GM10847 (cell line): Measurements from ENCODE around the gene BAIAP2.

Experiments
- POLR2A ChIP-seq: IDR thresholded peaks from 2 replicates; pipeline ENCODE4 v1.6.1; 2011; ENCODE audit not compliant: insufficient read length; ENCODE audit errors: extremely low read depth

The BAIAP2 gene

GRCh38 chr17:81106716-81107115 is 71.8 kb downstream of the BAIAP2 start:
- no peak for TF ChIP-seq POLR2A

GRCh38 chr17:81108220-81108619 is 73.3 kb downstream of the BAIAP2 start:
- TF ChIP-seq POLR2A: no peak

DNA sequence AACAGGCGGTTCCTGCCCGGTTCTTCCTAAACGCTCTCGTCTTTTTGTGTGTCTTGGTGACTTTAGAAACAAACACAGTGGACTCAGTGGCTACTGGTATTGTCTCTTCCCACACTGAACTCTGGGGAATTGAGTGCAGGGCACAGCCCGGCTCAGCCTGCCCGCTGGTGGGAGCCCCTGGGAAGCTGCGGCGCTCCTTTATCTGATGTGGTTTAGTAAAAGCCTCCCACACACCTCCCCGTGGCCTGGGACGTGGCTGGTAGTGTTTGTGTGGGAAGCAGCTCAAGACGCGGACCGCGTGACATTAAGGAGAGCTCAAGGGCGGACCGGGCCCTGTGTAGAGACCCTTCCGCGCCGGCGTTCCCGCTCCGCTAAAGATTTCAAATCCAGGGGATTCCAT is 75.0 kb downstream of the BAIAP2 start:
- no peak for TF ChIP-seq POLR2A

DNA sequence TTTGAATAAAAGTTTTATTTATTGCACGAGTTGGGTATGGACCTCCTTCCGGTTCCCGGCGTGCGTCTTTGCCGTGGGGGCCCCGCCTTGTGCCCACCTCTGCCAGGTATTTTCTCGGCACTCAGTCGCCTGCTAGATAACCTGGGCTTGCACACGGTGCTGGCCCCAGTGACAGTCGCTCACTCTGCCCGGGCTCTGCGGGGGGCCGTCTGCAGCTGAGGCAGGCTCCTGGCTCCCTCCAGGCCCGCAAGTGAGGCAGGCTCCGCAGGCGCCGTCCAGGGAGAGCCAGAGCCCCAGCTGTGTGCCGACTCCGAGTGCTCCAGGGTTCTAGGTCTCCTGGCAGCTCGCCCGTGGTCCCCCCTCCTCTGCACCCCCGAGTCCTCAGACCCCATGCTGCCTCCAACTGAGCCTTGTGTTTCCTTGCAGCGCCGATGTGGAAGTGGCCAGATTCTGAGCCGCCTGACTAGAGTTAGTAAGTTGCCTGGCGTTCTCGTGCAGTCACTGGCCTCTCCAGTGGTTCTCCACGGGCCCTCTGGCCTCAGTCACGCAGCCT is 75.6 kb downstream of the BAIAP2 start:
- TF ChIP-seq POLR2A: no peak

DNA sequence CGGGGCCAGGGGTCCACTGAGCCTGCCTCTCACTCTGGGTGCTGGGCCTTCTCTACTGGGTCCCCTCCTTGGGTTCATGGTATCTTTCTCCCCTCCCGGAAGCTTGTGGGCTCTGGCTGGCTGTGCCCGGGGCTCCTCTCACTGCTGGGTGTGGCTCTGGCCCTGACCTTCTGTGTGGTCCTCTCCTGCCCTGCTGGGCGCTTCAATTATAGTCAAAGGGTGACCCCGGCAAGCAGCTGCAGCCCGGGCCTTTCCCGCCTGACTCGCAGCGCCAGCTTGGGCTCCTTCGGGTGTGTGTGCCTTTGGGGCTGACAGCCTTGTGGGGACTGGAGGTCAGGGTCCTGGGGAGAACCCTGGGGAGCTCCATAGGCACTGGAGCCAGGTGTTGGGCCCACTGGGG is 76.1 kb downstream of the BAIAP2 start:
- TF ChIP-seq POLR2A: no peak

DNA sequence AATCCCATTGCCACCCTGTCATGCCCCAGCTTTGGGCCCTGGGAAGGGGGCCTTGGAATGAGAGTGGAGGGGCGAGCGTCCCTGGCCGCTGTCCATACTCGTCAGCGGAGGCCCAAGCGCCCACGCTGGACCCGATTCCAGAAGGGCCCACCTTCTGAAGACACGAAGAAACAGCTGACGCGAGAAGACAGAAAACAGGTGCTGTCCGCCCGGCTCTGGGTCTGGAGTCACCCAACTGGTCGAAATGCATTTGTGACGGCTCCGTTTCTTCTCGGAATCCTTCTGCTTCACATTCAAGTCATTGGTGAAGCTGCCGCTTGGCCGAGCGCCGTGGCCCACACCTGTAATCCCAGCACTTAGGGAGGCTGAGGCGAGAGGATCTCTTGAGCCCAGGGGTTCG is 77.5 kb downstream of the BAIAP2 start:
- no peak for TF ChIP-seq POLR2A

DNA sequence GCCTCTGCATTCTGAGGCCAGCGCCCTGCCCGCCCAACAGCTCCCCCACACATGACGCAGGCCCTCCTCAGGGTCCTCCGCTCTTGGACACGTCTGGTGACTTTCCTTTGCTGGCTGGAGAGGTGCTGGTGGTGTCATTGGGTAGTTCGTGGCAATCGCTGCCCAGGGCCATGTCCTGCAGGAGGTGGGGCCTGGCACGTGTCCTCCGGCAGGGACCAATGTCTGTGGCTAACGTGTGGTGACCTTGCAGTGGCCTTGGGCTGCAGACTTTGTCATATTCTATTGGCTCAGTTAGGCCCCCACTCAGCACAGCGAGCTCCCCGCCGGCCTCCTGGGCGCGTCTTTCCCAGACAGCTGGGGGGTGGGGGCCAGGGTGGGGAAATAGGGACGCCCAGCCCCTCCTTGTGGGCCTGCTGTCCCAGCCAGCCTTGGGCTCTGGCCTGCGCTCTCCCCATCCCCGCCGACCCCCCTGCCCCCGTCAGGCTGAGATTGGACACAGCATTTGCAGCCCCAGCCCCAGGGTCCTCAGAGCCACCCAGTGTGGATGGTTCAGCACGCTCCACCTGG is 78.3 kb downstream of the BAIAP2 start:
- TF ChIP-seq POLR2A: no peak

DNA sequence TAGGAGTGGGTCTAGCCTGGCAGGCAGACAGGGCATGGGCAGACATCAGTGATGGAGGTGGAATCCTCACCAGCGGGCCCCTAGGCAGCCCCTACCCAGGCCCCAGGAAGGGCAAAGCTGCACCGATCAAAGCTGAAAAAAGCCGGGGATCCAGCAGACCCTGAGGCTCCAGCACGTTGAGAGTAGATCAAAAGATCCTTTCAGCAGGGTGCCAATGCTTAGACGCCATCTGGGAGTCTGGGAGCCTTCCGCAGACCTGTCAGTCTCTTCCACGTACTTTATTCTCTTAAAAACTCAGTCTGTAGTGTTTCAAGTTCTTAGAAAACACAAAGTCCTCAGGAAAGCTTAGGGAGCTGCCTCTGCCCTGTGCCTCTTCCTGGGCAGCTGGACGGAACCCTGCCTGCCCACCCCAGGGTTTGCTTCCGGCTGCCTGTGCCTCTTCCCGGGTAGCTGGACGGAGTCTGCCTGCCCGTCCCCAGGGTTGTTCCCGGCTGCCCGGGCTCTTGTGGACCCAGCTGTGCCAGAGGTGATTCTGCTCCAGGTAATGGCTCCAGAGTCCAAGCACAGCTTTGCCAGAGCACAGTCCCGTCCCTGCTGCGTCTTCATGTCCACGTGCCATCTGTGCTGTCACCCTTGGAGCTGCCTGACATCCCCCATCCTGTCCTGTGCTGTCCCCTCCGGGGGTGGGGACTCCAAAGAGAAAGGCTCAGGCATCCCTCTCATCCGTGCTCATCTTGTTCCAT is 79.6 kb downstream of the BAIAP2 start:
- no peak for TF ChIP-seq POLR2A

DNA sequence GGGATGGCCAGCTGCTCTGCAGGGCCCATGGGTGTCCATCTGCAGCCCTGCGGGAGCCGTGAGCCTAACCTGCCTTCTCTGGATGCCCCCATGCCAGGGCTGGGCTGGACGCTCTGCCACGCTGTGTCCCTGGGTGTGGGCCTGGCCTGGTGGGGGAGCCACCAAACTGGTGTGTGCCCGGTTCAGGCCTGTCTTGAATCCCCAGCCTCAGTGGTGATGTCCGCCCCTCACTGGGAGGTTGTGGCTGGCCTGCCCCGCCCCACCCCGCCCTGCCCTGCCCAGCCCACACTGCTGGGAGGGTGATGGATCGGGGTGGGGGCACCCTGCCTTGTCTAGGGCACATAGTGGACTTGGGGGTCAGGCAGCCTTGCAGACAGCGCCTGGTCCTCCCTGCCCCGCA is 80.3 kb downstream of the BAIAP2 start:
- no peak for TF ChIP-seq POLR2A

DNA sequence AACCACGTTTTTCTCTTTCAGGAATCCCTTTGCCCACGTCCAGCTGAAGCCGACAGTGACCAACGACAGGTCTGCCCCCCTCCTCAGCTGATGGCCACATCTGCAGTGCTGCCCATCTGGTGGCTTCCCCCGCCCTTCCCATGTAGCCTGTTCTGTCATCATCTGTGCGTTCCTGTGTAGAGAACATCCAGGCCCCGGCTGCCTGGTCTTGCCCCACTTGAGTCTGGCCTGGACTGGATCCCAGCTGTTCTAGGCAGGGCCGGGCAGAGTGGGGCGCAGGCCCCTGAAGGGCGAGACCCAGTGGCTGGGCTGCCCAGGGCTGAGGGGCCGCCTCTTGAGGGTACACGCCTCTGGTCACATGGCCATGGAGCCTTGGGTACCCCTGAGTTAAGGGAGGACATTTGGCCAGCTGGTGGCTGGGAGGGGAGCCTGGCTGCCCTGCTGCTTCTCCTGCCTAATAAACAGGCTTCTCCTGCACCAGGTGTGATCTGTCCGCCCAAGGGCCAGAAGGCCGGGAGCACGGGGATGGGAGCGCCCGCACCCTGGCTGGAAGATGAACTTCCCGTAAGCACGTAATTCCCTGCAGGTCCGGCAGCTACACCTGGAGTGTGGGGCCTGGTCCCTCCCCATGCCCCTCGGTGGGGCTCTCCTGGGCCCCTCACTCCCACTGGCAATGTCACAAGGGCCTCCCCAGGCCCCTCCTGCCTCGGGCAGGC is 81.0 kb downstream of the BAIAP2 start:
- no peak for TF ChIP-seq POLR2A

DNA sequence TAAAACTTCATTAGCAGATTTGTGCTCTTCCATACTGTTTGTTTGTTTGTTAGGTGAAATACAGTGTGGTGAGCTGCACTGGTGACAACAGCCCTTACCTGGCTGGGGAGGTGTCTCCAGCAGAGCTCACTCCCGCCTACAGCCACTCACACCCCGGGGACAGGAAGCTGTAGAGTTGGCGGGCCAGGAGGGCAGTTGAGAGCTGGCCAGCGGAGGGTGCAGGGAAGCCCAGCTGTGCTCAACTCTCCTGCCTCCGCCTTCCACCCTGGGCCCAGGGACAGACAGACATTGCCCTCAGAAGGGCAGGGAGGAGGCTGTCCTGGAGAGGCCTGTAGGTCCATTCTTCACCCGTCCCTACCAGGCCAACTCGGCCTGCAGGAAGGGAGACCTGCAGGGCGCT is 81.8 kb downstream of the BAIAP2 start:
- no peak for TF ChIP-seq POLR2A

DNA sequence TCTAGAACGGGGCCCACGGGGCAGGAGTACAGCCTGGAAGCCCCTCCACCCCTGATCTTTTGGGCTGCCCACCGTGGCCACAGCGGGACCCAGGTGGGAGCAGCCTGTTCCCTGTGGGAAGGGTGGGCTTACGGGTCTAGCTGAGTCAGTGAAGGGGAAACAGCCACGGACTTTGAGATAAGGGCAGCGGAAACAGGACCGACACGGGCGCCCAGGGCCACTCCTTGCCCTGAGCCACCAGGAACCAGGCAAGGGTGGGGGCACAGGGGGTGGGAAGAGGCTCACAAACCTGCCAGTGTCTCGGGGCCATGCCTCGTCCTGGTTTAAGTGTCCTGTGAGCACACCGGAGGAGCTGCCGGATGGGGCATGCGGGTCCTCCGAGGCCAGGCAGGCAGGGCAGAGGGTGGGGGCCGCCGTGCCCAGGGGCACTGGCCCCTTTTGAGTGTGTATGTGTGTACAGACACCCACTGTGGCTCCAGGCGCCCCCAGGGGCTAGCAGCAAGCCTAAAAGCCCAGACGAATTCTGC is 82.8 kb downstream of the BAIAP2 start:
- TF ChIP-seq POLR2A: no peak

DNA sequence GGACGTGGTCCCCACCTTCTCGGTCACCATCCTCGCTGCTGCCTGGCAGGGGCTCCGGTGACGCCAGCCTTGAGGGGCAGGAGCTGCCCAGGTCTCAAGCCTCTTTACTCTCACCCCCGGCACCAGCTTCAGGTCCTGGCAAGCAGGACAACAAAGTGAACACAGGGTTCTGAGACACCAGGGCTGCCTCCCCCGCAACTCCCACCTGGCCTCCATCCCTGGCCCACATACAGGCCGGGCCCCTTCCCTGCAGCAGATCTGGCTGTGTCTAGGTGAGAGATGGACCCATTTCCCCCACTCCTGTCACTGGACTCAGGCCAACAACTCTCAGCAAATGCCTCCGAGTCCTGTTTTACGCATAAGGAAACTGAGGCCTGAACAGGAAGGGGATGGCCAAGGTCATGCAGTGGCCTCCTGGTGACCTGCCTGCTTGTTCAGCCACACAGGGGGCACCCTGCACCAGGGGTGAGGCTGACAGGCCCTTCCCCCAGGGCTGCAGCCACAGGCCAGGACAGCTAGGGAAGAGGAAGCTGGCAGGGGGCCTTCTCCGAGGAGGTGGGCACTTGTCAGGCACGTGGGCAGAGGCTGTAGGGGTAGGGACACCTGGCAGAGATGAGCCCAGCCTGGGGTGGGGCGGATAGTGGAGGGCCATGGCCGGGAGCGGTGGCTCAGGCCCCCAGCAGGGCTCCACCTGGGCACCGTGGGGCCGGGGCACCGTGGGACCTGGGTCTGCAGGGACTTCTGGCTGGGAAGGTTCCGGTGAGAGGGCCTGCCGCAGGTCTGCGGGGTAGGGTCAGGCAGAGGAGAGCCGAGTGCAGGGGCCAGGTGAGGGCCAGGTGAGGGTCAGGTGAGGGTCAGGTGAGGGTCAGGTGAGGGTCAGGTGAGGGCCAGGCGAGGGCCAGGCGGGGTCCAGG is 83.6 kb downstream of the BAIAP2 start:
- TF ChIP-seq POLR2A: no peak

GRCh38 chr17:81119223-81120148 is 84.5 kb downstream of the BAIAP2 start:
- no peak for TF ChIP-seq POLR2A
